GM12875 (cell line): ENCODE measurements around the gene PALD1.

Experiments used
- H3K4me3 ChIP-seq: one replicate; pipeline ENCODE4 v1.5.1; 2011; ENCODE audit warnings: low read depth, low read length, control low read depth
- CTCF ChIP-seq: IDR thresholded peaks from 2 replicates; pipeline ENCODE4 v1.5.1; 2011; ENCODE audit warnings: low read depth, mild to moderate bottlenecking, control low read depth, inconsistent platforms, low read length, moderate library complexity, borderline replicate concordance; ENCODE audit not compliant: insufficient read depth

The PALD1 gene

GRCh38 chr10:70568113-70568512 is 89.5 kb downstream of the PALD1 start:
- no peak overlapping the region for H3K4me3 ChIP-seq
- no peak for TF ChIP-seq CTCF

GRCh38 chr10:70568781-70569495 is 90.4 kb downstream of the PALD1 start:
- H3K4me3 ChIP-seq: no peak overlapping the region
- TF ChIP-seq CTCF: no peak

GRCh38 chr10:70571236-70571635 is 92.7 kb downstream of the PALD1 start:
- H3K4me3 ChIP-seq: no peak overlapping the region
- TF ChIP-seq CTCF: no peak

- TF ChIP-seq CTCF: no peak
- H3K4me3 ChIP-seq: no peak overlapping the region
These were observed 93.3 kb downstream of the PALD1 start for GRCh38 chr10:70571636-70572439.

- TF ChIP-seq CTCF: no peak
- no peak overlapping the region for H3K4me3 ChIP-seq
These were observed 95.3 kb downstream of the PALD1 start for GRCh38 chr10:70573599-70574506.

GRCh38 chr10:70575486-70575873 is 96.9 kb downstream of the PALD1 start:
- H3K4me3 ChIP-seq: no peak overlapping the region
- no peak for TF ChIP-seq CTCF
